ENCODE data around the gene TTC3. TPM values are rescaled to one million over a fixed set of nuclear protein-coding genes. Genes with fewer than 3 reads are reported as not detected.

TTC3 gene
- total RNA-seq, 2 donors from 2014 or later: 104 to 105 TPM

DNA sequence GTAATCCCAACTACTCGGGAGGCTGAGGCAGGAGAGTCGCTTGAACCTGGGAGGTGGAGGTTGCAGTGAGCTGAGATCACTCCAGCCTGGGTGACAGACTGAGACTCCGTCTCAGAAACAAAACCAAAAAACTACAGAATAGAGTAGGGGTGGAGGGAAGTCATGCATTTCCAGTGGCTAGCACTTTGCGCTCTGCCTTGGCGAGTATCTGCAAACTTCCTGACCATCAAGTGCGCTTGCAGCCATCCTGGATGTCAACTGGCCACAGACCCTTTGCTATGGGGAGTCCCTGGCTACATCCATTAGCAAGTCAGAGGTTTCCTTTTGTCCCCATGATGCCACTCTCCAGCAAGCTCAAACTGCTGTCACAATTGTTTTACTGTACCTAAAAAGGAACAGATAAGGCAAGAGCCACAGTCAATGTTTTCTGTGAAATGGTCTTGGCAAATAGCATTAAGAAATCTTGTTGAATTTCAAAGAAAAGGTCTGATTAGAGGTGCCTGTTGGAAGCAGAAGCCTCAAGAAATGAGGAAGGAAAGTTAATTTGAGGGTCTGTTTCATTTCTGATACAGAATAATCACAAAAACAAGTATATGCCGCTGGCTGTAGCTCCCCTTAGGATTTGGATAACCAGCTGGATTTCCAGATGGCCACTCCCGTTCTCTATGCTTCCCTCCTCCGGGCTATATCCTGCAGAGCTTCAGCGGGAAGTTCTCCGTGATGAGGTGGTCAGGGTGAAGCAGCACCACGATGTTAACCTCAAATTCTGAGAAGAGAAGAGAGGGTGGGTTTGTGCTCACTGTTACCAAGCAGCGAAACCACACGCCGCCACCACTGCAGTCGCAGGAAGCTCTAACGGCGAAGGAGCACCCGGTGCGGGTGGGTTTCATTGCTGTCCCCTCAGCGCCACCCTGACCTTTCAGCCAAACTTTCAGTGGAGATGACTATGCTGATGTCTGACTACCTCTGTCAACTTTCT, 152.1 kb downstream of the TTC3 start:
- H3K9me3 ChIP-seq (ENCODE audit: control insufficient read depth, low read length, poor library complexity, severe bottlenecking): no peaks in the 10 kb centered on the region
- ATAC-seq: peak; percentile 35
- H3K4me1 Mint-ChIP-seq: peaks cover 27% of the 10 kb centered on the region
- peak overlapping the region; percentile 95 for H3K27ac Mint-ChIP-seq
- no peak for DNase-seq
- H3K27me3 Mint-ChIP-seq: no peaks in the 10 kb centered on the region
- H3K4me3 Mint-ChIP-seq: peak overlapping the region; percentile 74
- peaks cover 4% of the 10 kb centered on the region for H3K36me3 Mint-ChIP-seq (ENCODE audit: low read depth)

DNA sequence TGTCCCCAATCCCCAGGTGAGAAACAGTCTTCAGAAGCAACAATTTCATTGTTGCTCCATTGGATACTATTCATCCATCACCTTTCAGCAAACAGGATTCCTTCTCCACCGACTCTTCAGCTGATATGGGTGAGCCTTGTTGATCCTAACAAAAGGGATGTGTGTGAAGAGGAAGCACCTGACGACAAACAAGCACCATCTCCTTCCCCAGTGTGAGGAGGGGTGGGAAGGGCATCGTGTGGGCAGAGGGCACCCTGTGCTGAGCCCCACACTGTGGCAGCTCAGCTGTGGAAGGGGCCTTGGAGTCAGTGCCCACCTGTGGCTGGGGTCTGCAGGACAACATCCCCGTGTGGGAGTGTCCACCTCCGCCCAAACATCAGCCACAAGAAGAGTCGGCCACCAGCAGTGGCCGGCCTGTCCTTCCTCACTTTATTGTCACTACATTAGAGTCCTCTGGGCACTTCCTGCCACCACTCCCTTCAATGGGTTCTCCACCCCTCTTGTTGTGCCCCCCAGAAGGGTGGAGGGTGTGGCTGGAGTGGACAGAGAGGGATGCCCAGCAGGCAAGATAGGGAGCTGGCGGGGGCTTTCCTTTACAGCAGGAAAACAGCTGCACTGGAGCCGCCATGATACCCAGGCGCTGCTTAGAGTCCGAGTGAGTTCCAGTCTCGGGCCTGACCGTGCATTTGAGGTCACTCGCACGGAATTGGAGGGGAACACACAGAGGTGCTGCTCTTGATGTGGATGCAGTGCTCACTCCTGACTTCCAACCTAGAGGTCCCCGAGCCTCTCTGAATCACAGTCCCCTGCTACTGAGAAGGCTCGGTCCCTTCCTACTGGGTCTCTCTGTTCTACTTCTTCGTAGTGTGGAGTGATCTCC, 153.2 kb downstream of the TTC3 start:
- H3K27ac Mint-ChIP-seq: peak overlapping the region; percentile 95
- peak overlapping the region; percentile 74 for H3K4me3 Mint-ChIP-seq
- DNase-seq (no peak), ATAC-seq (no peak)
- peaks cover 24% of the 10 kb centered on the region for H3K4me1 Mint-ChIP-seq
- no peaks in the 10 kb centered on the region for H3K9me3 ChIP-seq (ENCODE audit: control insufficient read depth, low read length, poor library complexity, severe bottlenecking)
- no peaks in the 10 kb centered on the region for H3K27me3 Mint-ChIP-seq
- peaks cover 7% of the 10 kb centered on the region for H3K36me3 Mint-ChIP-seq (ENCODE audit: low read depth)

DNA sequence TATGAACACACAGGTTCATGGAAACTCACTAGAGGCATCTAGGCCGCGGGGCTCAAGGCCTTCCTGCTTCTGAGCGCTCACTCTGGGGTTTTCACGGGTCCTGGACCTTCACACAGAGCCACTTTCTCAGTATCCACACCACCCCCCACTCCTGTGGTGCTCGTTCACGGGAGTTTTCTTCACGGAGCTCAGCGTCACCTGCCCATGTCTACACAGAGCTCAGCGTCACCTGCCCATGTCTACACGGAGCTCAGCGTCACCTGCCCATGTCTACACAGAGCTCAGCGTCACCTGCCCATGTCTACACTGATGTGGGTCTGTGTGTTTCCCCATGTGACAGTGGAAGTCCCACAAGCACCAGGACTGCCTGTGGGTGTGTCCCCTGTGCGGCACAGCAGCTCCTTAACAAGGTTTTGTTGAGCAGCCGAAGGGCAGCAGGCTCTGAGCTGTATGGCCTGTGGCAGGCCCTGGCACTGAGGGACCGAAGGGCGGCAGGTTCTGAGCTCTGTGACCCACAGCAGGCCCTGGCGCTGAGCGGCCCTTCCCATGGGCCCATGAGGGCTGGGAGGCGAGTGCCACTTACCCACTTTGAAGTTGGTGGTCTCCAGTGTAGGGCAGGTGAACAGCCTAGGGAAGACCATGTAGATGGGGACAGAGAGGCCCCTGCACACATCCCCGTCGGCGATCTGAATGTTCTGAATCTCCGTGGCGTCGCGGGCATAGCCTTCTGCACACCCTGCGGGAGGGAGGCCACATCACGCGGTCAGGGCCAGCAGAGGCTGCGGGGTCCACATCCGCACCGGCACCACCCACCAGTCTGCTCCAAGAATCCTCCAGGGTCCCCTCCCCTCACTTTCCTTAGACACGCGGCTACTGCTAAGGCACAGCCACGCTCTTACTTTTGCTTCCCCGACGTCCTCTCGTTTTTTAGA, 154.3 kb downstream of the TTC3 start:
- peak overlapping the region; percentile 95 for H3K27ac Mint-ChIP-seq
- DNase-seq (no peak), ATAC-seq (no peak)
- H3K9me3 ChIP-seq (ENCODE audit: control insufficient read depth, low read length, poor library complexity, severe bottlenecking): no peaks in the 10 kb centered on the region
- peaks cover 23% of the 10 kb centered on the region for H3K4me1 Mint-ChIP-seq
- no peaks in the 10 kb centered on the region for H3K27me3 Mint-ChIP-seq
- H3K4me3 Mint-ChIP-seq: no peak overlapping the region
- H3K36me3 Mint-ChIP-seq (ENCODE audit: low read depth): peaks cover 9% of the 10 kb centered on the region

DNA sequence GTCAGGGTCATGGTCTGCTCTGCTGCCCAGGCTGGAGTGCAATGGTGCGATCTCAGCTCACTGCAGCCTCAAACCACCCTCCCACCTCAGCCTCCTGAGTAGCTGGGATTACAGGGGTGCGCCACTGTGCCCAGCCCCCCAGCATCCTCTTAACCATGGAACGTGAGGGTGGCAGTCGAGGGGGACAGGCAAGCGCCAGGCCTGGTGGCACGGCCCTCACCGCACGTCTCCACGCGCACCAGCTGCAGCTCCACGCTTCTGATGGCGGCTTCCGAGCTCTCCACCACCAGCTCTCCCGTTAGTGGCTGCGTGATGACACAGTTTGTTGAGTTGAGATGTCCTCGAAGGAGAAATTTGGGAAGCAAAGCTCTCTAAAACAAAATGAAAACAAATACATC, 154.9 kb downstream of the TTC3 start:
- peaks cover 22% of the 10 kb centered on the region for H3K4me1 Mint-ChIP-seq
- no peak overlapping the region for H3K4me3 Mint-ChIP-seq
- H3K27me3 Mint-ChIP-seq: no peaks in the 10 kb centered on the region
- peak overlapping the region; percentile 78 for H3K27ac Mint-ChIP-seq
- DNase-seq: no peak
- no peak for ATAC-seq
- H3K9me3 ChIP-seq (ENCODE audit: control insufficient read depth, low read length, poor library complexity, severe bottlenecking): no peaks in the 10 kb centered on the region
- H3K36me3 Mint-ChIP-seq (ENCODE audit: low read depth): peaks cover 9% of the 10 kb centered on the region

DNA sequence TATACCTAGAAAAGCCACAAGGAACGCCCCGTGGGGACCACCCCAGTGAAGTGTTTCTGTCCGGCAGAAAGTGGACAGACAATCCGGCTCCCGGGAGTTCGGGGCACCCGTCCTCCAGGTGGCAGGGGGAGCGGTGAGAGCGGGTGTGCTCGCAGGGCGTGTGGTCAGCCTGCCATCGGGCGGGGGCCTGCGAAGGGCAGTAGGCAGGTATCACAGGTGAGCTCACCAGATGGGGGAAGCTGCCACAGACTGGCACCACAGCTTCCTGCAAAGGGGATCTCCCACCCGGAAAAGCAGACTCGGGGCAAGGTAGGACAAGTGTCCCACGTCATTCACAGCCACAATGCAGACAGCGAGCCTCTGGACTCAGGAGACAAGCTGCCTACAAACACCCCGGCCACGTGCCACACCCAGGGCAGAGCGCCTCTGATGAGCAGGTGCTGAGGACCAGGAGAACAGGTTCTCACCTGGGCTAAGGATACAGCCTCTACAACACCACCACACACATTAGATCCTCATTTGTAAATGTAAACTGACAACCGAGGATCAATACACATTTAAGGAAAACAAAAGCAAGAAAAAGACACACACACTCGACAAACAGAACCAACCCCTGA, 157.7 kb downstream of the TTC3 start:
- no peak for ATAC-seq
- H3K4me3 Mint-ChIP-seq: no peak overlapping the region
- H3K9me3 ChIP-seq (ENCODE audit: control insufficient read depth, low read length, poor library complexity, severe bottlenecking): no peaks in the 10 kb centered on the region
- H3K4me1 Mint-ChIP-seq: peaks cover 12% of the 10 kb centered on the region
- no peak for DNase-seq
- H3K27ac Mint-ChIP-seq: peak overlapping the region; percentile 79
- no peaks in the 10 kb centered on the region for H3K27me3 Mint-ChIP-seq
- peaks cover 9% of the 10 kb centered on the region for H3K36me3 Mint-ChIP-seq (ENCODE audit: low read depth)

DNA sequence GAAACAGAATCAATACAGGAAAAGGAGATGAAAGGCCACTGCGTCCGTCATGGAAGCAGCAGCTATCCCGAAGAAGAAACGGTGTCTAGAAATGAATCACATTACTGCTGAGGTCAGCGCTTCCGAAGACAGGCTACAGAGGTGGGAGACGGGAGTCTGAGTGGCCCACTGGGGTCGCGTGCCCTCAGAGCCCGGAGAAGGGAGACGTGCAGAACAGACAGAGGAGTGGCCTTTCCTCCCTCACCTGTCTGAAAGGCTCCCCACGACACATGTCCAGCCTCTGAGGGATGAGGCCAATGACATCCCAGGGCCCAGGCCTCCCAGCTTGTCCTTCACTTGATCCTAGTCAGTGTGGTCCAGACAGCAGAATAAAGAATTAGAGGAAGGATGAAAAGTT, 158.2 kb downstream of the TTC3 start:
- peak overlapping the region; percentile 79 for H3K27ac Mint-ChIP-seq
- H3K4me3 Mint-ChIP-seq: no peak overlapping the region
- ATAC-seq: no peak
- H3K4me1 Mint-ChIP-seq: peaks cover 9% of the 10 kb centered on the region
- no peaks in the 10 kb centered on the region for H3K27me3 Mint-ChIP-seq
- no peaks in the 10 kb centered on the region for H3K9me3 ChIP-seq (ENCODE audit: control insufficient read depth, low read length, poor library complexity, severe bottlenecking)
- peaks cover 8% of the 10 kb centered on the region for H3K36me3 Mint-ChIP-seq (ENCODE audit: low read depth)
- no peak for DNase-seq

DNA sequence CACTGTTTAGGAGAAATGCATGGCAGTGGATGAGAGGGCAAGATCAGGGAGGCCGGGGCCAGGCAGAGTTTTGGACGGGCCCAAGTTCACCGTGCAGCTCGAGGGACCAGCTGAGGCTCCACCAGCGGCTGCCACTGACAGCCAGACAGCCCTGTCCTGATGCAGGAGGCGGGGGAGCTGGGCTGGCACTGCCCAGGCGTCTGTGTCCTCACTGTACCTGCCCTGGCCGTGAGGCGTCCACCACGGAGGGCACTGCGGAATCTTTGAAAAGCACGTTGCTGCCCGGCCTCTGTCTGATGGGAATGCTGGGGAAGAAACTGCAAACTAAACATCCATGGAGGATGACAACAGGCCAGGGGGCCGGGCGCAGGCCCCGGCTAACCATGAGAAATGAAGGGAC, 158.6 kb downstream of the TTC3 start:
- ATAC-seq (no peak), DNase-seq (no peak)
- no peaks in the 10 kb centered on the region for H3K27me3 Mint-ChIP-seq
- peaks cover 8% of the 10 kb centered on the region for H3K36me3 Mint-ChIP-seq (ENCODE audit: low read depth)
- H3K4me3 Mint-ChIP-seq: no peak overlapping the region
- peak overlapping the region; percentile 79 for H3K27ac Mint-ChIP-seq
- H3K9me3 ChIP-seq (ENCODE audit: control insufficient read depth, low read length, poor library complexity, severe bottlenecking): no peaks in the 10 kb centered on the region
- peaks cover 9% of the 10 kb centered on the region for H3K4me1 Mint-ChIP-seq

DNA sequence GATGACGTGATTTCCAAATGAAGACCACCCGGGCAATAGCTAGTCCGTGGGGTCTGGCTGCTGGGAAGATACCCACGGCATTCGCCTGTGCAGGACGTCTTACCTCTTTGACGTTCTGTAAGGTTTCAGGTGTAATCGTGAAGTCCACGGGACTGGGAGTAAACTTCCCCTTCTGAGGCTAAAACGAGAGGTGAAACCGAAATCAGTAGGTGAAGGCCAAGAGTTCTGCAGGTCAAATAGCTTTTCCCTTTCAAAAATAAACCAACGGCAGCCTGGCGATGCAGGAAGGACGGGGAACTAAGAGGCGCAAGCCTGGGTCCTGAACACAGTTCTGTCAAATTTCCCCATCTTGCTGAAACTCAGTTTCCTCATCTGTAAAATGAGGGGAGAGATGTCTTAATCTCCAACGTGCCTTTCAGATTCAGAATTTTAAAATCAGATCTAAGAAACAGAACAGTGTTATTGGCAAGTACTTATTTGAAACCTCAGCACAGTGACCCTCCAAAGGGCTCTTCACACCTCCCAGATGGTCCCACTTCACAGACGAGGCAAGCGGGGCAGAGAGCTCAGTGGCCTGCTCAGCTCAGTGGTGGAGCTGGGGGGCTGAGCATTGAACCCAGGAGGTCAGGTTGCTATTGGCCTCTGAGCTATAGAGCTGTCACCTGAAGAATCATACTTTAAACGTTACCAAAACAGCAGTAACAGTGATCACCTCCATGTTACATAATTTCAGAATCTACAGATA, 159.4 kb downstream of the TTC3 start:
- no peak for DNase-seq
- no peak for ATAC-seq
- Mint-ChIP-seq H3K36me3 (ENCODE audit: low read depth) (peaks cover 6% of the 10 kb centered on the region), H3K4me3 (no peak overlapping the region), H3K27ac (peak overlapping the region; percentile 29), H3K4me1 (peaks cover 9% of the 10 kb centered on the region), H3K27me3 (no peaks in the 10 kb centered on the region)
- no peaks in the 10 kb centered on the region for H3K9me3 ChIP-seq (ENCODE audit: control insufficient read depth, low read length, poor library complexity, severe bottlenecking)

DNA sequence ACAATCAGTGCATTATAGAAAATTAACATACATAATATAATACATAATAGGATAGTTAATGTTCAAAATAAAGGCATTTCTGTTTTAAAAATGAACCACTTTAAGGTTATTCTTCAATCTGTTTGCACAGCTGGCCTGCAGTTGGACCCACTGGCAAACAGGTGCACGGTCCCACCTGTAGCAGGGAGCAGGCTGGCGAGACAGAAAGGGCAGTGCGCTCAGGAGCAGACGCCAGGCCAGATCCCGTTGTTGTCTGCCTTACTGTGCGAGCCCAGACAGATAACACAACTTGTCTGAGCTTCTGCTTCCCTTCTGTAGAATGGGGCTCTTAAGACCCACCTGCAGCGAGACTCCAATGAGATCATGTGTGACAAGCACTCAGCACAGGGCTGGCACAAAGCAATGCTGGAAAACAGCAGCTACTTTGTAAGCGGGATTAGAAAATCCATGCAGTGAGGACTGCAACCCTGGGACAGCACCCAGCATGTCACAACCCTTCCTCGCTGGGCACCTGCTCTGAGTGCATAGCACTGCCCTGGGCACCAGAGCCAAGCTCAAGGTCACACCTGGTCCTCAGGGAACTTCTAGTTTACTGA, 160.6 kb downstream of the TTC3 start:
- Mint-ChIP-seq H3K27ac (no peak overlapping the region), H3K36me3 (ENCODE audit: low read depth) (peaks cover 6% of the 10 kb centered on the region), H3K27me3 (no peaks in the 10 kb centered on the region), H3K4me1 (peaks cover 17% of the 10 kb centered on the region), H3K4me3 (no peak overlapping the region)
- H3K9me3 ChIP-seq (ENCODE audit: control insufficient read depth, low read length, poor library complexity, severe bottlenecking): no peaks in the 10 kb centered on the region
- DNase-seq: no peak
- ATAC-seq: no peak

DNA sequence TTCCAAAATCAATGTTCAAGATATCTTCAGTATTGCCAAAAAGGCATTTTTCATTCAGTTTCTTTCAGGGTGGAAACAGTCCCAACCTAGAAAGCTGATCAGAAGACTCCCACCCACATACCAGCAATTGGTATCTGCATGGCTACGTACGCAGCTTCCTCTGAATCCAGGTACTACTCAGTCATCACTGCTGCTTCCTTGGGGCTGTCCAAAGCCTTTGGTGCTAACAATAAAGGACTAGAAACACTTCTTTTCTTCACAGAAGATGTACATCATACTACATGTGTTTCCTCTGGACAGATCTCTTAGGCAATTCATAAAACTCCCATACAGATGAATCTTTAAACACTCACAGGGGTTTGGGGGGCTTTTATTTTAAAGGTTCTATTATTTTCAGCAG, 164.3 kb downstream of the TTC3 start:
- Mint-ChIP-seq H3K4me3 (no peak overlapping the region), H3K4me1 (peaks cover 16% of the 10 kb centered on the region), H3K27me3 (no peaks in the 10 kb centered on the region), H3K27ac (no peak overlapping the region), H3K36me3 (ENCODE audit: low read depth) (peaks cover 2% of the 10 kb centered on the region)
- no peak for DNase-seq
- no peak for ATAC-seq
- H3K9me3 ChIP-seq (ENCODE audit: control insufficient read depth, low read length, poor library complexity, severe bottlenecking): no peaks in the 10 kb centered on the region

DNA sequence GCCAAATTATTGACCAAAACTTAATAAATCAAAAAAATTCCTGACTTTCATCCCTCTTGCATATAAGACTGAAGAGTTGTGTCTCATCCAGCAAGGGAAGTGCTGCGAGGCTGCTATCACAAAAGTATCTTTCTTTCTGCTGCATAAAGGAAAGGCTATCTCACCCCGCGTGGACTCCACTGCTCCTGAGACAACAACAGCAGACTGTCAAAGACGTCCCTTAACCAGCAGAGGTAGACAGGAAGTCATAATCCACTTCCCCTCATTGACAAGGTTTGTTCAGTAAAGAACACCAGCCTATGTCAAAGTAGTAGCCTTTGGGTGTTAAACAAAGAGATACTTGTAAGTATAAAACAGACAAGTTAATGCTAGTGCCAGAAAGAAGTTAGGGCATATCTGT, 164.7 kb downstream of the TTC3 start:
- no peak overlapping the region for H3K4me3 Mint-ChIP-seq
- H3K36me3 Mint-ChIP-seq (ENCODE audit: low read depth): peaks cover 2% of the 10 kb centered on the region
- ATAC-seq: peak; percentile 39
- H3K4me1 Mint-ChIP-seq: peaks cover 16% of the 10 kb centered on the region
- peak overlapping the region; percentile 29 for H3K27ac Mint-ChIP-seq
- no peaks in the 10 kb centered on the region for H3K9me3 ChIP-seq (ENCODE audit: control insufficient read depth, low read length, poor library complexity, severe bottlenecking)
- H3K27me3 Mint-ChIP-seq: no peaks in the 10 kb centered on the region
- no peak for DNase-seq

Measured in T-helper 17 cell (primary cell).